Embryonic facial prominence (tissue), 1 donor: ENCODE measurements around the gene TMEM108.

Experiments
- DNase-seq: peaks from one replicate; pipeline ENCODE4 v3.0.0-alpha.2; 2016; ENCODE audit errors: extremely low spot score

TMEM108 gene

GRCh38 chr3:133054586-133054985 is 16.4 kb downstream of the TMEM108 start:
- no peak for DNase-seq

GRCh38 chr3:133055339-133055738 is 17.1 kb downstream of the TMEM108 start:
- DNase-seq: no peak

GRCh38 chr3:133058243-133058642 is 20.1 kb downstream of the TMEM108 start:
- no peak for DNase-seq

GRCh38 chr3:133058831-133059230 is 20.6 kb downstream of the TMEM108 start:
- DNase-seq: no peak

- DNase-seq: no peak
Measured at GRCh38 chr3:133065193-133065961, 27.2 kb downstream of the TMEM108 start.

GRCh38 chr3:133066026-133066425 is 27.8 kb downstream of the TMEM108 start:
- DNase-seq: no peak

- no peak for DNase-seq
Measured at GRCh38 chr3:133069556-133070286, 31.5 kb downstream of the TMEM108 start.

- no peak for DNase-seq
Measured at GRCh38 chr3:133074977-133075376, 36.8 kb downstream of the TMEM108 start.

- no peak for DNase-seq
Measured at GRCh38 chr3:133077688-133078087, 39.5 kb downstream of the TMEM108 start.

GRCh38 chr3:133079621-133080020 is 41.4 kb downstream of the TMEM108 start:
- DNase-seq: no peak

GRCh38 chr3:133081016-133081415 is 42.8 kb downstream of the TMEM108 start:
- DNase-seq: no peak

GRCh38 chr3:133083395-133083794 is 45.2 kb downstream of the TMEM108 start:
- no peak for DNase-seq

GRCh38 chr3:133089906-133090485 is 51.8 kb downstream of the TMEM108 start:
- no peak for DNase-seq

GRCh38 chr3:133092681-133093080 is 54.5 kb downstream of the TMEM108 start:
- no peak for DNase-seq

- DNase-seq: no peak
Measured at GRCh38 chr3:133093366-133093765, 55.2 kb downstream of the TMEM108 start.

GRCh38 chr3:133096900-133097613 is 58.9 kb downstream of the TMEM108 start:
- DNase-seq: no peak

- DNase-seq: no peak
Measured at GRCh38 chr3:133103706-133104105, 65.5 kb downstream of the TMEM108 start.

- DNase-seq: no peak
Measured at GRCh38 chr3:133106169-133106568, 68.0 kb downstream of the TMEM108 start.

GRCh38 chr3:133112666-133113065 is 74.5 kb downstream of the TMEM108 start:
- no peak for DNase-seq

GRCh38 chr3:133113526-133113925 is 75.3 kb downstream of the TMEM108 start:
- no peak for DNase-seq

- DNase-seq: no peak
Measured at GRCh38 chr3:133113927-133114597, 75.9 kb downstream of the TMEM108 start.

GRCh38 chr3:133115176-133115575 is 77.0 kb downstream of the TMEM108 start:
- DNase-seq: no peak
